Stimulated activated CD4-positive, alpha-beta T cell treated with anti-CD3 and anti-CD28 coated beads, Interleukin-12 subunit alpha, Interleukin-12 subunit beta, amount 100 ng/mL, for 4 hours (primary cell): ENCODE data around the gene LIN7A.

Source experiments
- DNase-seq: peaks from one replicate; pipeline ENCODE4 v3.0.0-alpha.2; 2020

LIN7A gene

DNA sequence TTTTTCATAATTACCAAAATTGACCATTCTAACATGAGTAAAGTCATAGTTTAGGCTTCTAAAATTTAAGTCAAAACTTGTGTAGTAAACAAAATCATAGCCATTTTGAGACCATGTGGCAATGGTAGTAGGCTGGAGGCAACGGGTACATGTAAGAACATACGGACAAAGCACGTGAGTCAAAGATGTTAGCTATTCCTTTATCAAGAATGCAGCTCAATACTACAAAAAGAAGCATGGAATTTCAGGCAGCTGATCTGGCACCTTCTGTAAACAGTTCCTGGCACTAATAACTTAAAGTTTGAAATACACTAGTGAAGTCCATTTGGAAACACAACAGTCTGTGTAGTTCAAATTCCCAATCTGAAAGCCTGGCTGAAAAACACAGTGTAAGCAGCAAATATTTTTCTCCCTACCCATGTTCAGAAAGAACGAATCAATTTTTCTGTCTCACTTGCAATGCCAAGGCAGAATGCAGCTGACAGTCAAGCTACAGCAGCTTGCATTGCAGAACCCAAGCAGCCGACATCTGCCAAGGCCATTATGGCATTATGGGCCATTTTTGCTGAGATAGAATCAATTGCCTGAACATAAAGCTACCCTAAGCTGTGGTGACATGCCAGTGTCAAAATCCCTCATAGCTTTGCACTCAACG is 191.8 kb downstream of the LIN7A start:
- no peak for DNase-seq
